Stimulated activated naive CD8-positive, alpha-beta T cell treated with anti-CD3 and anti-CD28 coated beads, Interleukin-15, Interleukin-2, amounts not matched to agents 100 ng/mL and 50 ng/mL, for 24 hours (primary cell): ENCODE data around the gene PSMD2.

Experiments
- H3K27ac Mint-ChIP-seq: one replicate; pipeline ENCODE4 v1.8.0; 2021; ENCODE audit warnings: mild to moderate bottlenecking, mixed read lengths
- H3K27me3 Mint-ChIP-seq: one replicate; pipeline ENCODE4 v1.8.0; 2021; ENCODE audit warnings: mixed read lengths
- H3K36me3 Mint-ChIP-seq: one replicate; pipeline ENCODE4 v1.8.0; 2021; ENCODE audit warnings: low read depth, mixed read lengths
- H3K4me1 Mint-ChIP-seq: one replicate; pipeline ENCODE4 v1.8.0; 2021; ENCODE audit warnings: low read depth, mixed read lengths
- H3K4me3 Mint-ChIP-seq: one replicate; pipeline ENCODE4 v1.8.0; 2021; ENCODE audit warnings: mild to moderate bottlenecking, mixed read lengths
- H3K9me3 Mint-ChIP-seq: one replicate; pipeline ENCODE4 v1.8.0; 2021; ENCODE audit warnings: mixed read lengths

Gene PSMD2

GRCh38 chr3:184320104-184320445 is 21.0 kb downstream of the PSMD2 start:
- Mint-ChIP-seq H3K27ac (peak overlapping the region; percentile 22), H3K27me3 (no peaks in the 10 kb centered on the region), H3K9me3 (no peaks in the 10 kb centered on the region), H3K36me3 (peaks cover 85% of the 10 kb centered on the region), H3K4me3 (no peak overlapping the region), H3K4me1 (peaks cover 67% of the 10 kb centered on the region)

- no peak overlapping the region for H3K4me3 Mint-ChIP-seq
- peaks cover 70% of the 10 kb centered on the region for H3K4me1 Mint-ChIP-seq
- H3K36me3 Mint-ChIP-seq = peaks cover 90% of the 10 kb centered on the region
- no peaks in the 10 kb centered on the region for H3K9me3 Mint-ChIP-seq
- H3K27me3 Mint-ChIP-seq = no peaks in the 10 kb centered on the region
- peak overlapping the region; percentile 40 for H3K27ac Mint-ChIP-seq
Observed at GRCh38 chr3:184321666-184322065, 22.6 kb downstream of the PSMD2 start.

GRCh38 chr3:184322731-184323487 is 23.9 kb downstream of the PSMD2 start:
- Mint-ChIP-seq H3K9me3 (no peaks in the 10 kb centered on the region), H3K27ac (no peak overlapping the region), H3K36me3 (peaks cover 90% of the 10 kb centered on the region), H3K4me1 (peaks cover 58% of the 10 kb centered on the region), H3K4me3 (no peak overlapping the region), H3K27me3 (no peaks in the 10 kb centered on the region)

- peaks cover 54% of the 10 kb centered on the region for H3K4me1 Mint-ChIP-seq
- no peaks in the 10 kb centered on the region for H3K27me3 Mint-ChIP-seq
- no peak overlapping the region for H3K27ac Mint-ChIP-seq
- H3K9me3 Mint-ChIP-seq = no peaks in the 10 kb centered on the region
- no peak overlapping the region for H3K4me3 Mint-ChIP-seq
- H3K36me3 Mint-ChIP-seq = peaks cover 93% of the 10 kb centered on the region
Observed at GRCh38 chr3:184323696-184324095, 24.7 kb downstream of the PSMD2 start.

GRCh38 chr3:184325269-184325668 is 26.2 kb downstream of the PSMD2 start:
- H3K4me1 Mint-ChIP-seq = peaks cover 53% of the 10 kb centered on the region
- H3K27ac Mint-ChIP-seq = peak overlapping the region; percentile 85
- no peaks in the 10 kb centered on the region for H3K9me3 Mint-ChIP-seq
- no peak overlapping the region for H3K4me3 Mint-ChIP-seq
- no peaks in the 10 kb centered on the region for H3K27me3 Mint-ChIP-seq
- peaks cover 95% of the 10 kb centered on the region for H3K36me3 Mint-ChIP-seq

- Mint-ChIP-seq H3K4me3 (no peak overlapping the region), H3K27me3 (no peaks in the 10 kb centered on the region), H3K4me1 (peaks cover 53% of the 10 kb centered on the region), H3K27ac (peak overlapping the region; percentile 85), H3K36me3 (peaks cover 94% of the 10 kb centered on the region), H3K9me3 (no peaks in the 10 kb centered on the region)
Observed at GRCh38 chr3:184325715-184326369, 26.8 kb downstream of the PSMD2 start.

- H3K36me3 Mint-ChIP-seq = peaks cover 94% of the 10 kb centered on the region
- H3K9me3 Mint-ChIP-seq = no peaks in the 10 kb centered on the region
- H3K4me3 Mint-ChIP-seq = no peak overlapping the region
- H3K4me1 Mint-ChIP-seq = peaks cover 56% of the 10 kb centered on the region
- peak overlapping the region; percentile 31 for H3K27ac Mint-ChIP-seq
- H3K27me3 Mint-ChIP-seq = no peaks in the 10 kb centered on the region
Observed at GRCh38 chr3:184327171-184327570, 28.1 kb downstream of the PSMD2 start.

GRCh38 chr3:184328516-184328915 is 29.5 kb downstream of the PSMD2 start:
- Mint-ChIP-seq H3K4me3 (no peak overlapping the region), H3K36me3 (peaks cover 94% of the 10 kb centered on the region), H3K27me3 (no peaks in the 10 kb centered on the region), H3K27ac (peak overlapping the region; percentile 81), H3K9me3 (no peaks in the 10 kb centered on the region), H3K4me1 (peaks cover 62% of the 10 kb centered on the region)

GRCh38 chr3:184332370-184333090 is 33.5 kb downstream of the PSMD2 start:
- peak overlapping the region; percentile 84 for H3K27ac Mint-ChIP-seq
- H3K9me3 Mint-ChIP-seq = no peaks in the 10 kb centered on the region
- peaks cover 72% of the 10 kb centered on the region for H3K4me1 Mint-ChIP-seq
- H3K4me3 Mint-ChIP-seq = no peak overlapping the region
- peaks cover 75% of the 10 kb centered on the region for H3K36me3 Mint-ChIP-seq
- no peaks in the 10 kb centered on the region for H3K27me3 Mint-ChIP-seq

- Mint-ChIP-seq H3K27me3 (no peaks in the 10 kb centered on the region), H3K4me3 (peak overlapping the region; percentile 17), H3K27ac (peak overlapping the region; percentile 84), H3K4me1 (peaks cover 79% of the 10 kb centered on the region), H3K36me3 (peaks cover 69% of the 10 kb centered on the region), H3K9me3 (no peaks in the 10 kb centered on the region)
Observed at GRCh38 chr3:184333190-184333589, 34.1 kb downstream of the PSMD2 start.

GRCh38 chr3:184333700-184334099 is 34.7 kb downstream of the PSMD2 start:
- Mint-ChIP-seq H3K4me3 (peak overlapping the region; percentile 15), H3K27me3 (no peaks in the 10 kb centered on the region), H3K4me1 (peaks cover 80% of the 10 kb centered on the region), H3K27ac (peak overlapping the region; percentile 84), H3K36me3 (peaks cover 65% of the 10 kb centered on the region), H3K9me3 (no peaks in the 10 kb centered on the region)

GRCh38 chr3:184334470-184335158 is 35.6 kb downstream of the PSMD2 start:
- peak overlapping the region; percentile 96 for H3K27ac Mint-ChIP-seq
- H3K36me3 Mint-ChIP-seq = peaks cover 55% of the 10 kb centered on the region
- H3K4me1 Mint-ChIP-seq = peaks cover 74% of the 10 kb centered on the region
- H3K4me3 Mint-ChIP-seq = peak overlapping the region; percentile 60
- H3K27me3 Mint-ChIP-seq = no peaks in the 10 kb centered on the region
- H3K9me3 Mint-ChIP-seq = no peaks in the 10 kb centered on the region

- H3K27me3 Mint-ChIP-seq = no peaks in the 10 kb centered on the region
- H3K4me1 Mint-ChIP-seq = peaks cover 70% of the 10 kb centered on the region
- H3K36me3 Mint-ChIP-seq = peaks cover 50% of the 10 kb centered on the region
- H3K4me3 Mint-ChIP-seq = peak overlapping the region; percentile 88
- H3K27ac Mint-ChIP-seq = peak overlapping the region; percentile 88
- H3K9me3 Mint-ChIP-seq = no peaks in the 10 kb centered on the region
Observed at GRCh38 chr3:184335291-184335660, 36.2 kb downstream of the PSMD2 start.

GRCh38 chr3:184335661-184336546 is 36.9 kb downstream of the PSMD2 start:
- Mint-ChIP-seq H3K9me3 (no peaks in the 10 kb centered on the region), H3K4me3 (peak overlapping the region; percentile 88), H3K36me3 (peaks cover 45% of the 10 kb centered on the region), H3K4me1 (peaks cover 66% of the 10 kb centered on the region), H3K27ac (peak overlapping the region; percentile 88), H3K27me3 (no peaks in the 10 kb centered on the region)
